ENCODE results near the gene ELL2. TPM values are rescaled to one million over a fixed set of nuclear protein-coding genes. Genes with fewer than 3 reads are reported as not detected.

Gene ELL2
- total and polyA plus RNA-seq, 11 donors, result 6.7 to 74.5 (median 31.1) TPM

GRCh38 chr5:95922798-95923197 is 38.9 kb downstream of the ELL2 start:
- H3K4me1 ChIP-seq, result peaks cover 0 to 40% (median 6%) of the 10 kb centered on the region in 12 donors
- no peak overlapping the region for H3K4me3 ChIP-seq
- H3K27ac ChIP-seq, result no peak overlapping the region
- H3K27me3 ChIP-seq, result no peaks in the 10 kb centered on the region
- intact Hi-C loops (cut with DNase I), result no loop called here
- no peaks in the 10 kb centered on the region for H3K9me3 ChIP-seq
- DNase-seq (no peak), ATAC-seq (peak in 3 of 4 donors; percentile 43 to 80 (median 50))
- TF ChIP-seq POLR2A (IDR thresholded peaks at IDR 0.05) (no peak), CTCF (IDR thresholded peaks at IDR 0.05) (no peak)
- H3K36me3 ChIP-seq, result no peaks in the 10 kb centered on the region
- 81 to 96% (median 91%) methylated on average over 3 of the region's 3 CpGs for WGBS, 4 donors

- H3K9me3 ChIP-seq, result no peaks in the 10 kb centered on the region
- intact Hi-C loops (cut with DNase I), result no loop called here
- H3K27me3 ChIP-seq, result no peaks in the 10 kb centered on the region
- no peaks in the 10 kb centered on the region for H3K36me3 ChIP-seq
- H3K4me1 ChIP-seq, result peaks cover 0 to 49% (median 14%) of the 10 kb centered on the region in 12 donors
- 95 to 99% (median 99%) methylated on average over 3 of the region's 3 CpGs for whole genome bisulfite sequencing, 4 donors
- TF ChIP-seq POLR2A (IDR thresholded peaks at IDR 0.05), result no peak
- TF ChIP-seq CTCF (IDR thresholded peaks at IDR 0.05), result no peak
- no peak overlapping the region for H3K4me3 ChIP-seq
- no peak overlapping the region for H3K27ac ChIP-seq
- ATAC-seq (no peak), DNase-seq (no peak)
Measured at GRCh38 chr5:95921501-95921900, 40.1 kb downstream of the ELL2 start.

DNA sequence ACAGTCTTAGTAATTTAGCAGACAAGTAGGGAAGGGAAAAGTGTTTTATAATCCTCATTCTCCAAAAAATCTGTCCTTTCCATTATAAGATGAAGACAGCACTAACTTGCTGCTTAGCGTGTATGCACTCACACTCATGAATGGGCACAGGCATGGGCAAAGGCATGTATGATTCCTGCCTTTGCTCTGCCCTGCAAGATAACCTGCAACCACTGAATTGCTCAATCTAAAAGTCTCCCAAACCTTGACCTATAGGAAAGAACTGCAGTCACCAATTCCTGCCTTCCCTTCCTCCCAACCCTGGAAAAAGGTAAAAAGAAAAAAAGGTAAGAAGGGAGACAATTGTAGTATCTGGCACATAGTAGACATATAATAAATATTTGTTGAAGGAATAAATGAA is 40.8 kb downstream of the ELL2 start:
- TF ChIP-seq POLR2A (IDR thresholded peaks at IDR 0.05) (no peak), CTCF (IDR thresholded peaks at IDR 0.05) (no peak)
- H3K4me3 ChIP-seq, result no peak overlapping the region
- no peak for DNase-seq
- no peak for ATAC-seq
- H3K4me1 ChIP-seq, result peaks cover 0 to 54% (median 20%) of the 10 kb centered on the region in 12 donors
- 94 to 100% (median 100%) methylated on average over 1 of the region's 1 CpG for WGBS, 4 donors
- no peaks in the 10 kb centered on the region for H3K9me3 ChIP-seq
- no peaks in the 10 kb centered on the region for H3K36me3 ChIP-seq
- intact Hi-C loops (cut with DNase I), result no loop called here
- H3K27me3 ChIP-seq, result no peaks in the 10 kb centered on the region
- no peak overlapping the region for H3K27ac ChIP-seq

- Histone ChIP-seq H3K27ac (no peak overlapping the region), H3K9me3 (no peaks in the 10 kb centered on the region), H3K4me1 (peaks cover 0 to 49% (median 24%) of the 10 kb centered on the region in 12 donors), H3K27me3 (no peaks in the 10 kb centered on the region), H3K4me3 (no peak overlapping the region), H3K36me3 (no peaks in the 10 kb centered on the region)
- no peak for ATAC-seq
- no peak for DNase-seq
- intact Hi-C loops (cut with DNase I), result no loop called here
- TF ChIP-seq CTCF (IDR thresholded peaks at IDR 0.05) (no peak), POLR2A (IDR thresholded peaks at IDR 0.05) (no peak)
- WGBS, 4 donors, result 61 to 88% (median 78%) methylated on average over 2 of the region's 2 CpGs
Measured at GRCh38 chr5:95919658-95920057, 42.0 kb downstream of the ELL2 start.

All from heart left ventricle (tissue), 16 donors.